GM18517 (cell line): ENCODE results near the gene CAND2.

ENCODE experiments used
- ATAC-seq: cut with Tn5 transposase; IDR thresholded peaks from one replicate; pipeline ENCODE4 v1.9.1; 2021; ENCODE audit warnings: mild to moderate bottlenecking, moderate library complexity; ENCODE audit not compliant: unreplicated experiment

Gene CAND2

GRCh38 chr3:12796171-12797123 is at the start of gene CAND2:
Gene CAND2 (plus strand): TSS chr3:12796680. CDS start chr3:12796721, 41 bp downstream.
- ATAC-seq, result no peak

DNA sequence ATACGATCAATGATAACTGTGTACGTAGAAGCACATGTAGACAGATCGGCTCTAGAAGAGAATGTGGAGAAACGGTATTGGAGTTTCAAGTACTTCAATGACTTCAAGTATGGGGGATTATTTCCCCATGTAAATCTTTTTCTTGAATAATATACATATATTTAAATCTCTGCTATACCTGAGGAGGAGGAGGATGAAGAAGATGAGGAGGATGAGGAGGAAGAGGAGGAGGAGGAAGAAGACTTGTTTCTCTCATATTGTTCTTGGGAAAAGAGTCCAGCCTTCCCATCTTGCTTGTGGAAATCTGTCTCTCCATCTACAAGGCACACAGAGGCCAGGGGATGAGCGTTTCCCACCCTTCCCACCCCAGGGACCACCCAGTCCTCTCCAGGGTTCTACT is 48.0 kb upstream of the CAND2 start:
- no peak for ATAC-seq

- ATAC-seq, result no peak
Measured at GRCh38 chr3:12750223-12750622, 46.3 kb upstream of the CAND2 start.

DNA sequence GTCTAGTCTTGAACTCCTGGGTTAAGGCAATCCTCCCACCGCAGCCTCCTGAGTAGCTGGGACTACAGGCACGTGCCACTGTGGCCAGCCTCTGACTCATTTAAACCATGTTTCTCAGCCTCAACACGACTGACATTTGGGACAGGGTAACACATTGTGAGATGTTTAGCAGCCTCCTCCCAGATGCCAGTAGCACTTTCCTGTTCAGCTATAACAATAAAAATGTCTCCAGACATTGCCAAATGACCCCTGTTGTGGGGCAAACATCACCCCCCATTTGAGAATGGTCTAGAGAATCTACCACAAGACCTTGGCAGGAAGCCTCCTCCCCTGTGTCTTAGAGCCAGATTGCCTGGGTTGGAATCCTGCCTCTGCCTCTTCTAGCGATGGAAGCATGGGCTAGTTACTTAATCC is 45.8 kb upstream of the CAND2 start:
- peak; percentile 57 for ATAC-seq

- ATAC-seq, result no peak
Measured at GRCh38 chr3:12751571-12751970, 44.9 kb upstream of the CAND2 start.

DNA sequence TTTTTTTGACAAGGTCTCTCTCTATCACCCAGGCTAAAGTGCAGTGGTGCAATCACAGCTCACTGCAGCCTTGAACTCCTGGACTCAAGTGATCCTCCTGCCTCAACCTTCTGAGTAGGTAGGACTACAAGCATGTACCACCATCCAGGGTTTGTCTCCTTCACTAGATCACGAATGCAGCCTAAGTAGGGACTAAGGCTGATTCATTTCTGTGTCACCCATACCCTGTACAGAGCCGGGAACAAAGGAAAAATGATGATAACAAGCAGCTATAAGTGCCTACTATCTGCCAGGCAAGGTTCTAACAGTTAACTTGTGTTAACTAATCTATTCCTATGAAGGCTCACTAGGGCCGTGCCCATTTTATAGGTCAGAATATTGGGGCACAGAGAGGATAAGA is 44.4 kb upstream of the CAND2 start:
- ATAC-seq, result no peak

DNA sequence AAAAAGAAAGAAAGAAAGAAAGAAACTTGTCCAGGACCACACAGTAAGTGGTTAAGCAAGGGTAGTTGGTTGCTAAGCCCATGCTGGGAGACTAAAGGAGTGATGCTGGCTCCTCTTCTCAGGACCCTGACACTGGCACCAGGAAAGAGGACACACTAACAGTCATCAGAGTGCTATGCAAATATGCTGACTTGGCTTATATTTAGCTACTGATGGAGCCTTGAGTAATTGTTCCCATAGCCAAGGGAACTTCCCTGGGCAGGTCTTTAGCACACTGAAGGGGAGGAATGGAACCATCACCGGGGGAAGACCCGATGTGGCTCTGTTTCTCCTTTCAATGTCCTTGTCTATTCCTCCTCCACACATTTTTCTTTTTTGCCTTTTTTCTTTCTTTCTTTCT is 43.7 kb upstream of the CAND2 start:
- ATAC-seq, result no peak

- ATAC-seq, result no peak
Measured at GRCh38 chr3:12753275-12754028, 43.0 kb upstream of the CAND2 start.

- no peak for ATAC-seq
Measured at GRCh38 chr3:12754313-12754712, 42.2 kb upstream of the CAND2 start.

DNA sequence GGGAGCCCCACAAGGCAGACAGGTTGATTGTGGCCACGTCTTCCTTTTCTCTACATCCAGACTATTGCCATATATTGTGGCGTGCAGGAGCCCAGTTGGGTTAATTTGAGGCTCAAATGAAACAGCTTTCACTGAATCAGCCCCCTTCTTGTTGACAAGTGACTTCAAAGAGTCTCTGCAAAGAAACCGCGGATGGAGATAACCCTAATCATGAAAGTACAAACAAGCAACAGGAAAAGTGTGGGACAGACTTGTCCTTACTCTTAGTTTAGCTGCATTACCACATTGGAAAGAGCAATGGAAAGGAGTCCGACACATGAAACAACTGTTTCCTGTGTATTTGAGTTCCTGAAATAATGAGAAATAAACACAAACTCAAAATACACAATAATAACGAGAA is 40.7 kb upstream of the CAND2 start:
- no peak for ATAC-seq

- no peak for ATAC-seq
Measured at GRCh38 chr3:12756175-12756574, 40.3 kb upstream of the CAND2 start.

- ATAC-seq, result no peak
Measured at GRCh38 chr3:12756635-12757034, 39.8 kb upstream of the CAND2 start.

GRCh38 chr3:12758025-12758781 is 38.3 kb upstream of the CAND2 start:
- ATAC-seq, result no peak

DNA sequence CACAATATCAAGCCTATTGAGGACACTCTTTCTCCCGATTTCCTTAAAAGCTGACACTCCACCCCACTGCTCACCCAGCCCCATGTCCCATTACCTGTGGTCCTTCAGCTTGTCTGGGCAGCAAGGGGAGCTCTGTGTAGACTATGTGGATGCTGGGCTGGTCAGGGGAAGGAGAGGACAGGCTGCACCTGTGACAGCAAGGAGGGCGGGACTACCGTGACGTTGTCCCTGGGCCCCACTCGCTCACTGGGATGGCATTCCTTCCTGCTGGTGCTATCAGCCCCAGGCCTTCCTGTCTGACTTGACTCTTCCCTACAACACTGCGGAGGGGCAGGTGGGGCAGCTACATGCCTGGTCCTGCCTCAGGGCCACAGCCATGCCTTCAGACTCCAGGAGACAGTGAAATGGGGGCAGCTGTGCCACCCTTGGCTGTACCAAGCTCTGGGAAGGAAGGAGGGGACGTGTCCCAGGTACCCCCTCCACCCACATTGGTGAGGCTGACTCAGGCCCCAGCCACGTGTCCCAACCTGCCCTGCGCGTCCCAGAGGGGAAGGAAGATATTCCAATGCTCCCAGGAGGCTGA is 37.3 kb upstream of the CAND2 start, which contains the start of gene TMEM40:
Gene TMEM40, minus strand, starts transcription at position 163 of the 583 bp plus-strand sequence. CDS start 9,427 bp downstream, outside the sequence.
- no peak for ATAC-seq

GRCh38 chr3:12759693-12760565 is 36.6 kb upstream of the CAND2 start:
- ATAC-seq, result no peak

GRCh38 chr3:12764171-12764776 is 32.2 kb upstream of the CAND2 start:
- no peak for ATAC-seq

GRCh38 chr3:12766541-12766940 is 29.9 kb upstream of the CAND2 start:
- ATAC-seq, result no peak

DNA sequence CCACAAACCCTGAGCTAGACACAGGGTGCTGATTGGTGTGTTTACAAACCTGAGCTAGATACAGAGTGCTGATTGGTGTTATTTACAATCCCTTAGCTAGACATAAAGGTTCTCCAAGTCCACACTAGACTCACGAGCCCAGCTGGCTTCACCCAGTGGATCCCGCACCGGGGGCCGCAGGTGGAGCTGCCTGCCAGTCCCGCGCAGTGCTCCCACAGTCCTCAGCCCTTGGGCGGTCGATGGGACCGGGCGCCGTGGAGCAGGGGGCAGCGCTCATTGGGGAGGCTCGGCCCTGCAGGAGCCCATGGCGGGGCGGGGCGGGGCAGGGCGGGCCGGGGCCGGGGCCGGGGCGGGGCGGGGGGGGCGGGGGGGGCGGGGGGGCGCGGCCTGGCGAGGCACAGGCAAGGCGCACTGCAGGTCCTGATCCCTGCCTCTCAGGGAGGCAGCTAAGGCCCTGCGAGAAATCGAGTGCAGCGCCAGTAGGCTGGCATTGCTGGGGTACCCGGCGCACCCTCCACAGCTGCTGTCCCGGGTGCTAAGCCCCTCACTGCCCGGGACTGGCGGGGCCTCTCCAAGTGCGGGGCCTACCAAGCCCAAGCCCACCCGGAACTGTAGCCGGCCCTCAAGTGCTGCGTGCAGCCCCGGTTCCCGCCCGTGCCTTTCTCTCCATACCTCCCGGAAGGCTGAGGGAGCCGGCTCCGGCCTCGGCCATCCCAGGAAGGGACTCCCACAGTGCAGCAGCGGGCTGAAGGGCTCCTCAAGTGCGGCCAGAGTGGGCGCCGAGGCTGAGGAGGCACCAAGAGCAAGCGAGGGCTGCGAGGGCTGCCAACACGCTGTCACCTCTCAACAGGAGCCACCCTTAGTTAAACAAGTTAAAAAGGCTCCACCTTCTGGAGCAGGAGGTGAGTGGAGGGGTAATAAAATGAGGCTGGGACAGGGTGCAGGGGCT is 27.6 kb upstream of the CAND2 start:
- no peak for ATAC-seq
